ENCODE results near the gene TENM4. TPM values are rescaled to one million over a fixed set of nuclear protein-coding genes. Genes with fewer than 3 reads are reported as not detected.

The TENM4 gene
- total RNA-seq, 2 experiments from 2014 or later, result not detected

- no TSS peak for BruUV-seq (replicated peaks)
- Histone ChIP-seq H4K20me1 (ENCODE audit: insufficient read depth, low read length) (no peaks in the 10 kb centered on the region), H3K36me3 (ENCODE audit: insufficient read depth, low read length) (no peaks in the 10 kb centered on the region), H3K4me2 (ENCODE audit: low read length) (no peak overlapping the region), H3K4me1 (ENCODE audit: insufficient read depth, low read length, poor library complexity, severe bottlenecking) (no peaks in the 10 kb centered on the region), H3K27ac (ENCODE audit: low read depth, low read length, poor library complexity, severe bottlenecking) (no peak overlapping the region), H3K9me2 (ENCODE audit: insufficient read depth, low read length) (no peaks in the 10 kb centered on the region), H3K4me3 (ENCODE audit: low read depth, low read length, poor library complexity, severe bottlenecking) (no peak overlapping the region), H3K9me3 (ENCODE audit: low read length) (no peaks in the 10 kb centered on the region), H2AFZ (ENCODE audit: low read length) (no peak overlapping the region), H3K79me2 (ENCODE audit: insufficient read depth, low read depth, low read length) (no peaks in the 10 kb centered on the region)
- DNase-seq (ENCODE audit: low spot score), result no peak
- ChIA-PET CTCF (ENCODE audit: unreplicated experiment) (no interaction called here), POLR2A (no interaction called here)
- TF ChIP-seq EZH2phosphoT487 (IDR thresholded peaks at IDR 0.05; ENCODE audit: borderline replicate concordance, low read depth, low read length) (no peak), CTCF (conservative IDR thresholded peaks at IDR 0.05; ENCODE audit: low read length) (no peak)
- intact Hi-C loops (cut with micrococcal nuclease; ENCODE audit: unreplicated experiment), result no loop called here
Observed at GRCh38 chr11:79342236-79342635, 98.6 kb downstream of the TENM4 start.

GRCh38 chr11:79340535-79340934 lies 100.3 kb downstream of the TENM4 start:
- no peaks in the 10 kb centered on the region for H3K4me1 ChIP-seq (ENCODE audit: insufficient read depth, low read length, poor library complexity, severe bottlenecking)
- DNase-seq (ENCODE audit: low spot score), result no peak
- no peaks in the 10 kb centered on the region for H3K9me2 ChIP-seq (ENCODE audit: insufficient read depth, low read length)
- BruUV-seq (replicated peaks), result no TSS peak
- TF ChIP-seq EZH2phosphoT487 (IDR thresholded peaks at IDR 0.05; ENCODE audit: borderline replicate concordance, low read depth, low read length) (no peak), CTCF (conservative IDR thresholded peaks at IDR 0.05; ENCODE audit: low read length) (no peak)
- ChIA-PET CTCF (ENCODE audit: unreplicated experiment) (no interaction called here), POLR2A (no interaction called here)
- no peak overlapping the region for H3K4me3 ChIP-seq (ENCODE audit: low read depth, low read length, poor library complexity, severe bottlenecking)
- no peaks in the 10 kb centered on the region for H4K20me1 ChIP-seq (ENCODE audit: insufficient read depth, low read length)
- no peaks in the 10 kb centered on the region for H3K9me3 ChIP-seq (ENCODE audit: low read length)
- intact Hi-C loops (cut with micrococcal nuclease; ENCODE audit: unreplicated experiment), result no loop called here
- no peak overlapping the region for H3K27ac ChIP-seq (ENCODE audit: low read depth, low read length, poor library complexity, severe bottlenecking)
- H2AFZ ChIP-seq (ENCODE audit: low read length), result no peak overlapping the region
- H3K36me3 ChIP-seq (ENCODE audit: insufficient read depth, low read length), result no peaks in the 10 kb centered on the region
- H3K79me2 ChIP-seq (ENCODE audit: insufficient read depth, low read depth, low read length), result no peaks in the 10 kb centered on the region
- H3K4me2 ChIP-seq (ENCODE audit: low read length), result no peak overlapping the region

- Histone ChIP-seq H3K9me2 (ENCODE audit: insufficient read depth, low read length) (no peaks in the 10 kb centered on the region), H4K20me1 (ENCODE audit: insufficient read depth, low read length) (no peaks in the 10 kb centered on the region), H2AFZ (ENCODE audit: low read length) (no peak overlapping the region), H3K36me3 (ENCODE audit: insufficient read depth, low read length) (no peaks in the 10 kb centered on the region), H3K4me2 (ENCODE audit: low read length) (no peak overlapping the region), H3K27ac (ENCODE audit: low read depth, low read length, poor library complexity, severe bottlenecking) (no peak overlapping the region), H3K4me3 (ENCODE audit: low read depth, low read length, poor library complexity, severe bottlenecking) (no peak overlapping the region), H3K79me2 (ENCODE audit: insufficient read depth, low read depth, low read length) (no peaks in the 10 kb centered on the region), H3K4me1 (ENCODE audit: insufficient read depth, low read length, poor library complexity, severe bottlenecking) (no peaks in the 10 kb centered on the region), H3K9me3 (ENCODE audit: low read length) (no peaks in the 10 kb centered on the region)
- DNase-seq (ENCODE audit: low spot score), result no peak
- no peak for TF ChIP-seq CTCF (conservative IDR thresholded peaks at IDR 0.05; ENCODE audit: low read length)
- no peak for TF ChIP-seq EZH2phosphoT487 (IDR thresholded peaks at IDR 0.05; ENCODE audit: borderline replicate concordance, low read depth, low read length)
- CTCF ChIA-PET (ENCODE audit: unreplicated experiment), result no interaction called here
- POLR2A ChIA-PET, result no interaction called here
- no TSS peak for BruUV-seq (replicated peaks)
- intact Hi-C loops (cut with micrococcal nuclease; ENCODE audit: unreplicated experiment), result no loop called here
Observed at GRCh38 chr11:79336797-79337517, 103.9 kb downstream of the TENM4 start.
